Stimulated activated CD4-positive, alpha-beta T cell treated with anti-CD3 and anti-CD28 coated beads, Interleukin-1b, Interleukin-23, amount 100 ng/mL, for 48 hours (primary cell): Measurements from ENCODE around the gene NAA40.

ENCODE experiments used
- DNase-seq: peaks from one replicate; pipeline ENCODE4 v3.0.0-alpha.2; 2020

NAA40 gene

DNA sequence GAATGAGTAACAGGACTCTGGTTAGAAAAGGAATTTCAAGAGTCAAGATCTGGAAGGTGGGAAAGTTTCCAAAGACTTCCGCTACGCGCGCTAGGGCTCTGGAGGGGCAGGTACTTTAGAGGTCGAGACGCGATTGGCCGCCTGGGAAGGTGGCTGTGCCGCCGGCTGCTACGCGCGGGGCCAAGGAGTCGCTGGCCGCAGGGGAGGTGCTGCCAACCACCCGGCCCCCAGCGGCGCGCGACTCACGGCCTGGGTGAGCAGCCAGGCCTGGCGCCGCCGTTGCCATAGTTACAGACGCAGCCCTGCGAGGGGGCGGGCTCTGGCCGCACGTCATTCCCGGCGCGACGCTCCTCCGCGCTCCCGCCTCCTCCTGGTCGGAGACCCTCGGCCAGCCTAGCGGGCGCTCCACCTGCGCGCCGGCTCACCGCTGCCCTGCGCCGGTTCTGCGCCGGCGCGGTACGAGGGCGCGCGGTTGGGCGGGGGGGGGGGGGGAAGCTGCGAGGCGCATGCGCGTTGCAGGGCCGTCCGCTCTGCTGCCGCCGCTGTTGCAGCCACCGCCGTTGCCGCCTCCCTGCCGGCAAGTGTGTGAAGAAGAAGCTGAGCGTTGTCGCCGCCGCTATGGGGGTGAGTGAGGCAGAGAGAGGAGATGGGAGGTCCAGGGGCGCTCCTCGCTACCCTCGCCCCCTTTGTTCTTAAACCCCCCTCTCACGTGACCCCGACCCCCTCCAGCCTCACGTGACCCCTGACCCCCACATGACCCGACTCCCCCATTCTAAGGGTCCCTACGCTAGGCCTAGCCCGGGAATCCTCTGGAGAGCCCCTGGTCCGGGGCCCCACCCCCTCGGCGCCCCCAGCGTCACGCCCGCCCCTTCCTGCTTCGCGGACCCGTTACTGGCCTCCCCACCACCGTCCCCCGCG, at the start of gene NAA40:
NAA40 (plus strand) TSS at position 524 of the 918 bp plus-strand sequence; CDS start at position 619, 95 bp downstream.
- DNase-seq: peak; percentile 96

DNA sequence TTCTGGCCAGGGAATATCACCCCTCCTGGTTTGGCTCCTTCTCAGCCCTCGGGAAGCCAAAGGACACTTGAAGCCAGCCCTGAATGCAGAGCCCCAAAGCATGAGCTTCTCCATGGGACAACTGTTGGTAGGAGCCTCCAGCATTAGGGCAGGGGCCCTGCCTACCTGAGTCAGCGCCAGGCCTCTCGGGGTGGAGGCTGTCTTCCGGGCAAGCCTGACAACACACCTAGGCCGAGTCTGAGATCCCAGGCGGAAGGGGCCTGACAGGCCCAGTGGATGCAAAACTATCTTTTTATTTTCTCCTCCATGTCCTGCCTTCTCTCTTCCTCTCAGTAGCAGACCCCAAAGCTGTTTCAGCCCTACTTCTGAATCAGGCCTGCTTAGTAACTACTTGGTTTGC, 49.5 kb upstream of the NAA40 start:
- DNase-seq: no peak

- no peak for DNase-seq
Observed at GRCh38 chr11:63890368-63890767, 48.4 kb upstream of the NAA40 start.

DNA sequence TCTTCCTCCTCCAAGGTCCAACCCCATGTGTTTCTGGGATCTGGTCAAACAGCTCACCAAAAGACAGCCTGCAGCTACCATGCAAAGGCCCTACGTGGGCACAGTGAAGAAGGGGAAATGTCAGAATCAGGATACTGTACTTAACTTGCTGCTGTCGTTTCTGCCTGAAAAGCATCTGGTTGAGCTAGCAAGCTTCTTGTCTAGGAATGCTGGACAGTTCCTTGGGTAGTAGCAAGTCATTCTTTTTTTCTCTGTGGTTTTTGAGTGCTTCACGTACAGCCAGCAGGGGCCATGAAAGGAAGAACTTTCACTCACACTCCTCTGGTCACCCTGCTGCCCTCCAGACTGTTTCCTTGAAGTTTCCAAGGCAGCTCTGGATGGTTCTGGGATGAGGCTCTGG, 46.6 kb upstream of the NAA40 start:
- DNase-seq: no peak

DNA sequence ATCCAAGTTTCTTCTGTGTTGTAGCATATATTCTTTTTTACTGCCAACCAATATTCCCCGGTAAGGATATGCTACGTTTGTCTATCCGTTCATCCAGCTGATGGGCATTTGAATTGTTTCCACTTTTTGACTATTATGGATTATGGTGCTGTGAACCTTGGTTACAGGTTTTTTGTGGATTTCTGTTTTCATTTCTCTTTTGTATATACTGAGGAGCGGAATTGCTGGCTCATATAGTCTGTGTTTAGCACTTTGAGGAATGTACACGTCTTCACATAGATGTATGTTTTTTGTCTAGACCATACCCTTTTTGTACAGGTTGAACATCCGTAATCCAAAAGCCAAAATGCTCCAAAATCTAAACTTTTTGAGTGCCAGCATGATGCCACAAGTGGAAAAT, 45.4 kb upstream of the NAA40 start:
- DNase-seq: no peak

DNA sequence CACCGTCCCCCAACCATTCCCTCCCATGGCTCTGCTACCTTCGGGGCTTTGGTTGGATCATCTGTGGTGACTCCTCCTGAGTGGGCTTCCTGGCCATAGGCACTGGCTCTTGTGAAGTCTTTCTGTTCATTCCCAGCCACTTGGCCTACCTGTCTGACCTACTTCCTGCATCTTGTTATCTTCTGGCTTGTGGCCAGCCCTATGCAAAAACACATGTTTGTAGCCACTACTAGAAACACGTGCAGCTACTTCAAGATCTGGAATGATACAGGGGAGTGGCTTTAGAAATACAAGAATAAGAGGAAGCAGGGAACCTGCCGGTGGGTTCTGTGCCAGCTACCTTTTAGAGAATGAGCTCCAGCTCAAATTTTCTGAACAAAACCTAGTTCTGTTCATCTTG, 42.7 kb upstream of the NAA40 start:
- no peak for DNase-seq

- no peak for DNase-seq
Observed at GRCh38 chr11:63897459-63898146, 41.2 kb upstream of the NAA40 start.

- DNase-seq: no peak
Observed at GRCh38 chr11:63901660-63902059, 37.1 kb upstream of the NAA40 start.

DNA sequence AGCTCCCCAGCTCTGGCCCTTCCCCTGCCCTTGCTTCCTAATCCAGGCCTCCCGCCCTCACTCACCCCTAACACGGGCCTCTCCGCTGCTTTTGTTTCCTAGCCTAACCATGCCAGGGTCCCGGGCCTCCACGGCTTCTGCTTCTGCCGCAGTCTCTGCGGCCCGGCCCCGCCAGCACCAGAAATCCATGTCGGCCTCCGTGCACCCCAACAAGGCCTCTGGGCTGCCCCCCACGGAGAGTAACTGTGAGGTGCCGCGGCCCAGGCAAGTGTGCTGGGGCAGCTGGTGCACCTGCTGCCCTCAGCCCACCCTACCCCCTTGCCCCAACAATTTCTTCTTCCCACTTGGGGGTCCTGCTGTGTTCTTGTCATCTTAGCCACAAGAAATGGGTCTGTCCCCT, 34.9 kb upstream of the NAA40 start:
- no peak for DNase-seq

- no peak for DNase-seq
Observed at GRCh38 chr11:63904743-63905142, 34.1 kb upstream of the NAA40 start.

DNA sequence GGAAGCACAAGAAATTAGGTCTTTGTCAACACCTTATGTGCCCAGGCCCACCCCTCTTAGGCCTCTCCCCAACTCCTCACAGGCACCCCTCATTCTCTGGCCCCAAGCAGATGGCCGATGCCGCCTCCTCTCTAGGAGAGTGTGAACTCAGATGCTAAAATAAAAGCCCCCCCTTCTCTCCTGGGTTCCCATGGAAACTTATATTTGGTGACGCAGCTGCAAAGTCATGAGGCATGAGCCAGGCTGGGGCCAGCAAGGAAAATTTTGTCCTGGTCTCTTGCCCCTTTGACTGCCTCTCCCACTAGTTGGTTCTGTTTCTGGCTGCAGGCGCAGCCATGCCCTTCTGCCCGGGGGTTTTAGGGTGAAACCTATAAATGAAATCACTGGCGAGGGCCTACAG, 33.6 kb upstream of the NAA40 start:
- no peak for DNase-seq

DNA sequence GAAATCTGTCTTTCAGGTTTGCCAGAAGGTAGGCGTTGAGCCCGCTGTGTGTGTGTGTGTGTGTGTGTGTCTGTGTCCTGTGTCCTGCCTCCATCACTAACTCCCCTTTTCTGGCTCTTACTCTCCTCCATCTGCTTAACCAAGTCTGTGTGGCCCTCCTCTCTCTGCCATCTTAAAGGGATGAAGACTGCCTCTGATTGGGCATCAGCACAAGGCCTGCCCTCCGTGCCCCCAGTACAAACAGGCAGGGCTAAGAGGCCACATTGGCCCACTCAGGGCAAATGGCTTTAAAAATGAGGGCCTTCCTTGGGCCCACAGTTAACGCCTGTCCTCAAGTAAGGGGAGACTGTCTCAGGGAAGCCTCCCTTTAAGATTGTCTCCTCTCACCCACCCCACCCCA, 32.7 kb upstream of the NAA40 start:
- DNase-seq: no peak

DNA sequence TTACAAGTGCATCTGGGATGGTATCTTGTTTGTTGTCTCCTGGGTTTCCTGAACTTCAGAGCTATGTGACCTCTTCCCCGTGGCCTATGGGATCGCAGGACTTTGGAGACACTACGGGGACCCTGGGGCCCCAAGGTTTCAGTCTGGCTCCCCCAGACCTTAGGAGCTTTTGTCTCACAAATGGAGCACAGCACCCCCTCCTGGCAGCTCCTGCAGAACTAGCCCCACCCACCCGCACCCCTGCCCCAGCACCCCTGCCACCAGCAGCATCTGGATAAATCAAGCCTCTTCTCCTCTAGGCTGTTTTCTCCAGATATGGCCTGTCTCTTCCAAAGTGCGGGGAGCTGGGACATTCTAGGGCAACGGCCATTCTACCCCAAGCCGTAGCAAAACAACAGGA, 32.2 kb upstream of the NAA40 start:
- DNase-seq: peak; percentile 44

DNA sequence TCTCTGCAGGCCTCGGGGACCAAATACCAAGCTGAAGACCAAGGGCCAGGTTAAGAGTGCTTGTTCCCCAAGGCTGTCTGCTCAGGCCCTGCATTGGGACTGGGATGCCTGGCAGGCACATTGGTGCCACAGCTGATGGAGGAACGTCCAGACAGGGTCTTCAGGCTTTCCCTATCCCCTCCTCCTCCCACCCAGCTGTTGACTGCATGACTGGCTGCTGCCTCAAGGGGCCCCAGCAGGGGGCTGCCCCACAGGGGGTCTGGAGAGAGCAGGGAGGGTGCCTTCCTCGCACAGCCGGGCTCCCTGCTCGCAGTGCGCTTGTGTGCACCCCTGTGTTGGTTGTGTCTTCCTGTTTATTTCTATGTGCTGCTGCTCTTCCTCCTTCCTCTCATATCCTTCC, 31.7 kb upstream of the NAA40 start:
- DNase-seq: no peak

GRCh38 chr11:63907808-63908530, 30.8 kb upstream of the NAA40 start:
- no peak for DNase-seq

DNA sequence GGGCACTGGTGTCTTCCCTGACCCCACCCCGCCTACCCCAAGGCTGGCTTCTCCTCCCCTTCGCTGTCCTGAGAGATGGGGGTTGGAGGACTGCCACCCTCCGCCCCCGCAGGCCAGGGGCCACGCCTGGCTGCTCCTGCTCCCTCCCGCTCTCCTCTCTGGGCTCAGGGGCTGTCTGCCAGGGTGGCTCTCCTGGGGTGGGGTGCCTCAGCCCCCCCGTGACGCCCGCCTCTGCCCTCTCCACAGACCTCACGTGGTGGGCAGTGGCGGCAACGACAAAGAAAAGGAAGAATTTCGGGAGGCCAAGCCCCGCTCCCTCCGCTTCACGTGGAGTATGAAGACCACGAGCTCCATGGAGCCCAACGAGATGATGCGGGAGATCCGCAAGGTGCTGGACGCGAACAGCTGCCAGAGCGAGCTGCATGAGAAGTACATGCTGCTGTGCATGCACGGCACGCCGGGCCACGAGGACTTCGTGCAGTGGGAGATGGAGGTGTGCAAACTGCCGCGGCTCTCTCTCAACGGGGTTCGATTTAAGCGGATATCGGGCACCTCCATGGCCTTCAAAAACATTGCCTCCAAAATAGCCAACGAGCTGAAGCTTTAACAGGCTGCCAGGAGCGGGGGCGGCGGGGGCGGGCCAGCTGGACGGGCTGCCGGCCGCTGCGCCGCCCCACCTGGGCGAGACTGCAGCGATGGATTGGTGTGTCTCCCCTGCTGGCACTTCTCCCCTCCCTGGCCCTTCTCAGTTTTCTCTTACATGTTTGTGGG, 30.0 kb upstream of the NAA40 start:
- no peak for DNase-seq

GRCh38 chr11:63909591-63910506, 29.0 kb upstream of the NAA40 start:
- no peak for DNase-seq

GRCh38 chr11:63910675-63911074, 28.1 kb upstream of the NAA40 start:
- DNase-seq: no peak

GRCh38 chr11:63911440-63911839, 27.4 kb upstream of the NAA40 start:
- DNase-seq: no peak

GRCh38 chr11:63911876-63912275, 26.9 kb upstream of the NAA40 start:
- no peak for DNase-seq

DNA sequence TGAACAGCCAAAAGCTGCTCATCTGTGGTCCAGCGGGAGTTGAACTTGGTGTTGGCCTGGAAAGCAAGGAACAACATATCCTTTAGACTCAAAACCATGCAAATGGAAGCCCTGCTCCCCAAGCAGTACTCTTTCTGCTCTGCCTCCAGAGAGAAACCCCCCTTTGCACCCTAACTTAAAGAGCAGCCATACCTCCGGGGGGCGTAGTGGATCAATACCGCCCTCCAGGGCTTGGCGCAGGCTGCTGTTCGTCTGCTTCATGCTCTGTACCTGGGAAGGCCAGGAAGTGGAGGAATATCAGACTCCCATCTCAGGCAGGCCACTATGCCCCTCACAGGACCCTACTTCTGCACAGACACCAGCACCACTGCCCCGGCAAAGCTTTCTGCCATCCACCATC, 26.1 kb upstream of the NAA40 start:
- DNase-seq: no peak
